ENCODE results near the gene BTLA.
"Not testable (repeated sequence)": the region's sequence is repeated elsewhere in the genome, so short reads cannot be mapped to it uniquely, and the experiment has no call there.

The BTLA gene

DNA sequence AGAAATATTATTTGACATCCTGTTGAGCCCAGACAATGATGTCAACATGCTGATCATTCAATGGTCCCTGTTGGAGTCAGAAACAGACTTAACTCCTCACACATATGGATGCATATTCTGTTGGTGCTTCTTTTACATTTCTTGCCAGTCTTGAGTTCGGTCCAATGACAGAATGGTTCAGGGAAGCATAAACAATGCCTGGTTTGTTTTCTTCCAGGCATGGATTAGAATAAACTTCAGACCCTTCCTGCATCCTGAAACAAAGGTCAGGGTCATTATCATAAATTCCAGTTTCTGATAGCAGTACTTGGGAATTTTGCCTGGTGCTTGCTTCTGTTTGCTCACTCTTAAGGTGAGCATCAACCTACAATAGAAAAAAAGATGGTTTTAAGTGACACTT lies 33.3 kb downstream of the BTLA start:
- Histone ChIP-seq H3K27me3 (ENCODE audit: control insufficient read depth in 1 of 2, insufficient read depth in 2 of 2, low read length in 2 of 2) (no peaks in the 10 kb centered on the region), H3K36me3 (ENCODE audit: insufficient read depth, low read length) (no peaks in the 10 kb centered on the region), H3K4me3 (ENCODE audit: low read depth in 1 of 2, low read length in 2 of 2) (no peak overlapping the region), H3K27ac (ENCODE audit: low read depth, low read length) (no peak overlapping the region), H3K9me3 (ENCODE audit: low read length) (no peaks in the 10 kb centered on the region), H3K9ac (ENCODE audit: low read length) (no peak overlapping the region), H3K4me1 (ENCODE audit: insufficient read depth, low read length) (no peaks in the 10 kb centered on the region)

DNA sequence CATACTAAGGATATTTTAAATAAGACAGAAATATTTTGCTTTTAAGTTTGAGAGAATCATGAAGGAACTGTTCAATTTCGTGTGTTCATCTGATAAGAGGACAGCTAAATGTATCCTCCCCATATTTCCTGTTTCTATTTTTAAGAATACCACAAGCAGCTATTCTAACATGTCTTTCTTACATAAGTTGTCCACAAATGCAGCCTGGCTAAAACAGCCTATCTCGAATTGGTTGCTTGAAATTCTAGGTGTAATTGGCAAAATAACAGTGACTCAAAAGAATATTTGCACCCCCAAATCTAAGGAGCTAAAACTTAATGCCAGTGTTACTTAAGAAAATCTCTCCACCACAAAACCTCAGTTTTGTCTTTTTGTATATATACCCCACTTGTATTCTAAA lies 35.0 kb downstream of the BTLA start:
- no peaks in the 10 kb centered on the region for H3K27me3 ChIP-seq (ENCODE audit: control insufficient read depth in 1 of 2, insufficient read depth in 2 of 2, low read length in 2 of 2)
- H3K27ac ChIP-seq (ENCODE audit: low read depth, low read length), result no peak overlapping the region
- no peaks in the 10 kb centered on the region for H3K9me3 ChIP-seq (ENCODE audit: low read length)
- no peak overlapping the region for H3K4me3 ChIP-seq (ENCODE audit: low read depth in 1 of 2, low read length in 2 of 2)
- H3K4me1 ChIP-seq (ENCODE audit: insufficient read depth, low read length), result no peaks in the 10 kb centered on the region
- H3K9ac ChIP-seq (ENCODE audit: low read length), result no peak overlapping the region
- no peaks in the 10 kb centered on the region for H3K36me3 ChIP-seq (ENCODE audit: insufficient read depth, low read length)

DNA sequence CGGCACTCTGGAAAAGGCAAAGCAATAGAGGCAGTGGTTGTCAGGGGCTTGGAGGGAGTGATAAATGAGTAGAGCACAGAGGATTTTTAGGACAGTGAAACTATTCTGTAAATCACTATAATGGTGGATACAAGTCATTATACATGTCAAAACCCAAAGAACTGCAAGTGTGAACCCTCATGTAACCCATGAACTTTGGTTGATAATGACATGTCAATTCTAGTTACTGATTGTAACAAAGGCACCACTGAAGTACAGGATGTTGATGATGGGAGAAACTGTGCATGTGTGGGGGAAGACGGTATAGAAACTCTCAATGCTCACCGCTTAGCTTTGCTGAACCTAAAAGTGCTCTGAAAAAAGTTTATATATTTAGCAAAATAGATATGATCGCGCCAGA lies 36.0 kb downstream of the BTLA start:
- H3K9me3 ChIP-seq (ENCODE audit: low read length), result no peaks in the 10 kb centered on the region
- H3K36me3 ChIP-seq (ENCODE audit: insufficient read depth, low read length), result no peaks in the 10 kb centered on the region
- H3K9ac ChIP-seq (ENCODE audit: low read length), result no peak overlapping the region
- H3K27ac ChIP-seq (ENCODE audit: low read depth, low read length), result no peak overlapping the region
- no peaks in the 10 kb centered on the region for H3K4me1 ChIP-seq (ENCODE audit: insufficient read depth, low read length)
- no peaks in the 10 kb centered on the region for H3K27me3 ChIP-seq (ENCODE audit: control insufficient read depth in 1 of 2, insufficient read depth in 2 of 2, low read length in 2 of 2)
- H3K4me3 ChIP-seq (ENCODE audit: low read depth in 1 of 2, low read length in 2 of 2), result no peak overlapping the region

DNA sequence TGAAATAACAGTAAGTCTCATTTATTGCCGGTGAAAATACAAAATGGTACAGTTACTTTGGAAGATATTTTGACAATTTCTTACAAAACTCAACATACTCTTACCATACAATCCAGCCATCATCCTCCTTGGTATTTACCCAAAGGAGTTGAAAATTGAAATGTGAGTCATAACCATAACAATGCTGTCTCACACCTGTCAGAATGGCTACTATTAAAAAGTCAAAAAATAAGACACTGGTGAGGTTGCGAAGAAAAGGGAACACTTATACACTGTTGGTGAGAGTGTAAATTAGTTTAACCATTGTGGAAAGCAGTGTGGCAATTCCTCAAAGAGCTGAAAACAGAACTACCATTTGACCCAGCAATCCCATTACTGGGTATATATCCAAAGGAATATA lies 37.5 kb downstream of the BTLA start:
- not testable (repeated sequence) for H3K9ac ChIP-seq (ENCODE audit: low read length); H3K4me3 ChIP-seq (ENCODE audit: low read depth in 1 of 2, low read length in 2 of 2); H3K27ac ChIP-seq (ENCODE audit: low read depth, low read length); H3K36me3 ChIP-seq (ENCODE audit: insufficient read depth, low read length); H3K4me1 ChIP-seq (ENCODE audit: insufficient read depth, low read length); H3K9me3 ChIP-seq (ENCODE audit: low read length); H3K27me3 ChIP-seq (ENCODE audit: control insufficient read depth in 1 of 2, insufficient read depth in 2 of 2, low read length in 2 of 2)

GRCh38 chr3:112460519-112461195 lies 38.6 kb downstream of the BTLA start:
- Histone ChIP-seq H3K4me1 (ENCODE audit: insufficient read depth, low read length) (no peaks in the 10 kb centered on the region), H3K36me3 (ENCODE audit: insufficient read depth, low read length) (no peaks in the 10 kb centered on the region), H3K9ac (ENCODE audit: low read length) (no peak overlapping the region), H3K4me3 (ENCODE audit: low read depth in 1 of 2, low read length in 2 of 2) (no peak overlapping the region), H3K27ac (ENCODE audit: low read depth, low read length) (no peak overlapping the region), H3K9me3 (ENCODE audit: low read length) (no peaks in the 10 kb centered on the region), H3K27me3 (ENCODE audit: control insufficient read depth in 1 of 2, insufficient read depth in 2 of 2, low read length in 2 of 2) (no peaks in the 10 kb centered on the region)

GRCh38 chr3:112459750-112460149 lies 39.5 kb downstream of the BTLA start:
- Histone ChIP-seq H3K27ac (ENCODE audit: low read depth, low read length) (no peak overlapping the region), H3K4me1 (ENCODE audit: insufficient read depth, low read length) (no peaks in the 10 kb centered on the region), H3K9ac (ENCODE audit: low read length) (no peak overlapping the region), H3K4me3 (ENCODE audit: low read depth in 1 of 2, low read length in 2 of 2) (no peak overlapping the region), H3K36me3 (ENCODE audit: insufficient read depth, low read length) (no peaks in the 10 kb centered on the region), H3K9me3 (ENCODE audit: low read length) (no peaks in the 10 kb centered on the region), H3K27me3 (ENCODE audit: control insufficient read depth in 1 of 2, insufficient read depth in 2 of 2, low read length in 2 of 2) (no peaks in the 10 kb centered on the region)

DNA sequence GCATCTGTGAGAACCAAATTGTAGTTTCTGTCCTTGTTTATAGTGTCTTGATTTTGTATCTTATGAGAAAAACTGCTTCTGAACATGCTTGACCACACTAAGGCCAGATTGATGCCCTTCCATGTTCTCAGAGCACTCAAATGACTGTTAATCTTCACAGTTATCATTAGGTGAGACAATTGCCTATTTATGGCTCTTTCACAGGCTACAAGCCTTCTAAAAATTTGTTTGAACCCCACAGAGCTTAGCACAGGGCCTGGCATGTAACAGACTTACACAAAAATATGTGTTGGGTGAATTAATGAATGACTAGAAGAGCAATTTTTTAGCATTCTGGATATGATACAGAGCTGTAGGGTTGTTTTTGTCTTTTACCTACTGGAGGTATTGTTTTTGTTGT lies 43.1 kb downstream of the BTLA start:
- Histone ChIP-seq H3K27ac (ENCODE audit: low read depth, low read length) (no peak overlapping the region), H3K9me3 (ENCODE audit: low read length) (no peaks in the 10 kb centered on the region)

GRCh38 chr3:112448939-112449338 lies 50.3 kb downstream of the BTLA start:
- H3K9ac ChIP-seq (ENCODE audit: low read length), result no peak overlapping the region
- H3K9me3 ChIP-seq (ENCODE audit: low read length), result no peaks in the 10 kb centered on the region
- no peak overlapping the region for H3K27ac ChIP-seq (ENCODE audit: low read depth, low read length)
- no peaks in the 10 kb centered on the region for H3K27me3 ChIP-seq (ENCODE audit: control insufficient read depth in 1 of 2, insufficient read depth in 2 of 2, low read length in 2 of 2)
- H3K4me1 ChIP-seq (ENCODE audit: insufficient read depth, low read length), result no peaks in the 10 kb centered on the region
- no peaks in the 10 kb centered on the region for H3K36me3 ChIP-seq (ENCODE audit: insufficient read depth, low read length)
- H3K4me3 ChIP-seq (ENCODE audit: low read depth in 1 of 2, low read length in 2 of 2), result no peak overlapping the region

More for the DNA sequence above, 43.1 kb downstream of the BTLA start:
- Histone ChIP-seq H3K9ac (ENCODE audit: low read length) (no peak overlapping the region), H3K36me3 (ENCODE audit: insufficient read depth, low read length) (no peaks in the 10 kb centered on the region), H3K4me1 (ENCODE audit: insufficient read depth, low read length) (no peaks in the 10 kb centered on the region), H3K4me3 (ENCODE audit: low read depth in 1 of 2, low read length in 2 of 2) (no peak overlapping the region), H3K27me3 (ENCODE audit: control insufficient read depth in 1 of 2, insufficient read depth in 2 of 2, low read length in 2 of 2) (no peaks in the 10 kb centered on the region)

DNA sequence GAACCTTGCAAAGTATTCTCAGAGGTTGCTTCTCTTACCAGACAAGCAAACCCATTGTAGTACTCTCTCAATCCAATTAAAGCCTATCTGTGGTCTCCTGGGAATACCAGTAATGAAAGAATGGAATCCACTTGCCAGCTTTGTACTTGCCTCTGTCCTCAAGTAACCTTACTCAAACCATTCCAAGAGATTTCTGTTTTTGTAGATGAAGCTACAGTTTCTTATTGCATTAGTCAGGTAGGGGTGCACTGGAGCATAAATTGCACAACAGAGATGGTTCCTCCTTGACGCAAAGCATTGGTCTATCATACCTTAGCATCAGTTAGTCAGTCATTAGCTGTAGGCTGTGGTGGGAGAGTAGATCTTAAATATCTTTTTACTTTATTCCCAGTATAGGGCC lies 52.9 kb downstream of the BTLA start:
- no peaks in the 10 kb centered on the region for H3K4me1 ChIP-seq (ENCODE audit: insufficient read depth, low read length)
- H3K9me3 ChIP-seq (ENCODE audit: low read length), result no peaks in the 10 kb centered on the region
- H3K27ac ChIP-seq (ENCODE audit: low read depth, low read length), result no peak overlapping the region
- no peaks in the 10 kb centered on the region for H3K27me3 ChIP-seq (ENCODE audit: control insufficient read depth in 1 of 2, insufficient read depth in 2 of 2, low read length in 2 of 2)
- H3K9ac ChIP-seq (ENCODE audit: low read length), result no peak overlapping the region
- no peaks in the 10 kb centered on the region for H3K36me3 ChIP-seq (ENCODE audit: insufficient read depth, low read length)
- no peak overlapping the region for H3K4me3 ChIP-seq (ENCODE audit: low read depth in 1 of 2, low read length in 2 of 2)

DNA sequence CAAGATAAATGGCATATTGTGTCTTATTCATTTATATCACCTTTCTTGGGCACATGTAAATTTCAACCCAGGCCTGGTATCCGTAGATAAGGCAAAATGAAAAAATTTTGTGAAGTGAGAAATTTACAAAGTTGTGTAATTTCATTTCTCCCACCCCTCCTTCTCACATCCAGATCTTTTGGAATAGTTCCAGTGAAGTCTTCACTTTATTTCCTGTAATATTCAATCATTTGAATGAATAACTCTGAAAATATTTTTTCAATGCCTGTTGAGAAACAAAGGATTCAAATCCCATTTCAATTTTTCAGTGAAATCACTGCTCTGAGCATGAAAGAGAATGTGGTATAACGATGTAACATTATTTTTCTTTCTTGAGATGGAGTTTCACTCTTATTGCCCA lies 53.4 kb downstream of the BTLA start:
- Histone ChIP-seq H3K4me3 (ENCODE audit: low read depth in 1 of 2, low read length in 2 of 2) (no peak overlapping the region), H3K9me3 (ENCODE audit: low read length) (no peaks in the 10 kb centered on the region), H3K4me1 (ENCODE audit: insufficient read depth, low read length) (no peaks in the 10 kb centered on the region), H3K27me3 (ENCODE audit: control insufficient read depth in 1 of 2, insufficient read depth in 2 of 2, low read length in 2 of 2) (no peaks in the 10 kb centered on the region), H3K36me3 (ENCODE audit: insufficient read depth, low read length) (no peaks in the 10 kb centered on the region), H3K27ac (ENCODE audit: low read depth, low read length) (no peak overlapping the region), H3K9ac (ENCODE audit: low read length) (no peak overlapping the region)

GRCh38 chr3:112437146-112438022 lies 61.9 kb downstream of the BTLA start:
- H3K9me3 ChIP-seq (ENCODE audit: low read length), result no peaks in the 10 kb centered on the region
- no peaks in the 10 kb centered on the region for H3K36me3 ChIP-seq (ENCODE audit: insufficient read depth, low read length)
- H3K27ac ChIP-seq (ENCODE audit: low read depth, low read length), result no peak overlapping the region
- no peaks in the 10 kb centered on the region for H3K27me3 ChIP-seq (ENCODE audit: control insufficient read depth in 1 of 2, insufficient read depth in 2 of 2, low read length in 2 of 2)
- H3K4me3 ChIP-seq (ENCODE audit: low read depth in 1 of 2, low read length in 2 of 2), result no peak overlapping the region
- H3K4me1 ChIP-seq (ENCODE audit: insufficient read depth, low read length), result no peaks in the 10 kb centered on the region
- H3K9ac ChIP-seq (ENCODE audit: low read length), result no peak overlapping the region

DNA sequence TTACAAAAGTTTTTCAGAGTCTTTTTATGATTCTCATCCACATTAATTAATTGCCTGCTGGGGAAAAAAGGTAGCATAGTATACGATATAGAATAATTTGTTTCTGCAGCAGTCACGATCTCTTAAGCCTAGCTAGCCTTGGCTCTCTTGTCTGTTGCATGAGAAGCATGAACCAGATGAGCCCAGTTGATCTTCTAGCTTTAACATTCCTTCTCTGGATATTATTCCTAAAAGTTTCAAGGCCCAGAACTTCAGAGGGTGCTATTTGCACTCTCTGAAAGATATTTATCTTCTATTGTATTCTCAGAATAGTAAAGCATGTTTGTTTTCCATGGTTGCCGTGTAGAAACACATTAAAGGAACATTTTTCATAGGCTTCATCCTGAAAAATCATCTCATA lies 69.3 kb downstream of the BTLA start:
- no peaks in the 10 kb centered on the region for H3K4me1 ChIP-seq (ENCODE audit: insufficient read depth, low read length)
- H3K9ac ChIP-seq (ENCODE audit: low read length), result no peak overlapping the region
- H3K27me3 ChIP-seq (ENCODE audit: control insufficient read depth in 1 of 2, insufficient read depth in 2 of 2, low read length in 2 of 2), result no peaks in the 10 kb centered on the region
- no peaks in the 10 kb centered on the region for H3K36me3 ChIP-seq (ENCODE audit: insufficient read depth, low read length)
- no peak overlapping the region for H3K4me3 ChIP-seq (ENCODE audit: low read depth in 1 of 2, low read length in 2 of 2)
- H3K9me3 ChIP-seq (ENCODE audit: low read length), result no peaks in the 10 kb centered on the region
- no peak overlapping the region for H3K27ac ChIP-seq (ENCODE audit: low read depth, low read length)

All from muscle layer of colon (tissue), 2 donors.